Trophoblast cell (in vitro differentiated cells and primary cell): ENCODE results near the gene M1AP.

Experiments
- DNase-seq, 2 donors: peaks; one replicate each; pipeline ENCODE4 v3.0.0-alpha.2; 2016
- H2AFZ ChIP-seq: 2 replicates; pipeline ENCODE4 v1.6.1; 2013; ENCODE audit warnings: low read length, moderate library complexity, mild to moderate bottlenecking; ENCODE audit not compliant: insufficient read depth, poor library complexity
- H2AK5ac ChIP-seq: 2 replicates; pipeline ENCODE4 v1.6.1; 2013; ENCODE audit warnings: mild to moderate bottlenecking, low read length
- H2BK120ac ChIP-seq: 2 replicates; pipeline ENCODE4 v1.6.1; 2013; ENCODE audit warnings: low read length, mild to moderate bottlenecking, moderate library complexity; ENCODE audit not compliant: insufficient read depth, poor library complexity
- H2BK12ac ChIP-seq: 2 replicates; pipeline ENCODE4 v1.6.1; 2013; ENCODE audit warnings: mild to moderate bottlenecking, low read length, moderate library complexity
- H2BK5ac ChIP-seq: 2 replicates; pipeline ENCODE4 v1.6.1; 2013; ENCODE audit warnings: low read length, low read depth, moderate library complexity, mild to moderate bottlenecking; ENCODE audit not compliant: poor library complexity
- H3K14ac ChIP-seq: 2 replicates; pipeline ENCODE4 v1.6.1; 2013; ENCODE audit warnings: mild to moderate bottlenecking, low read length
- H3K18ac ChIP-seq: 2 replicates; pipeline ENCODE4 v1.6.1; 2013; ENCODE audit warnings: mild to moderate bottlenecking, low read length
- H3K23ac ChIP-seq: 2 replicates; pipeline ENCODE4 v1.6.1; 2013; ENCODE audit warnings: low read length
- H3K27ac ChIP-seq: 2 replicates; pipeline ENCODE4 v1.5.1; 2013; ENCODE audit warnings: low read depth, mild to moderate bottlenecking, inconsistent platforms, low read length, moderate library complexity
- H3K27me3 ChIP-seq: 2 replicates; pipeline ENCODE4 v1.6.1; 2013; ENCODE audit warnings: inconsistent platforms, mild to moderate bottlenecking, low read length, moderate library complexity; ENCODE audit not compliant: insufficient read depth
- H3K36me3 ChIP-seq, 2 experiments: 1 replicate in 1 of 2; 2 replicates in 1 of 2; pipeline ENCODE4 v1.6.1; 2013; ENCODE audit warnings: low read length in 2 of 2, mild to moderate bottlenecking in 2 of 2, moderate library complexity in 1 of 2; ENCODE audit not compliant: insufficient read depth in 2 of 2, control insufficient read depth in 1 of 2
- H3K4ac ChIP-seq: 2 replicates; pipeline ENCODE4 v1.6.1; 2013; ENCODE audit warnings: low read depth, mild to moderate bottlenecking, low read length, moderate library complexity
- H3K4me1 ChIP-seq, 2 experiments: 1 replicate in 1 of 2; 2 replicates in 1 of 2; pipeline ENCODE4 v1.6.1; 2013; ENCODE audit warnings: low read length in 2 of 2, mild to moderate bottlenecking in 2 of 2, moderate library complexity in 1 of 2; ENCODE audit not compliant: insufficient read depth in 2 of 2, control insufficient read depth in 1 of 2
- H3K4me2 ChIP-seq: 2 replicates; pipeline ENCODE4 v1.6.1; 2013; ENCODE audit warnings: inconsistent platforms, mild to moderate bottlenecking, low read length, moderate library complexity
- H3K4me3 ChIP-seq: 2 replicates; pipeline ENCODE4 v1.5.1; 2013; ENCODE audit warnings: mild to moderate bottlenecking, low read depth, low read length, inconsistent platforms
- H3K79me1 ChIP-seq: one replicate; pipeline ENCODE4 v1.6.1; 2013; ENCODE audit warnings: low read length
- H3K79me2 ChIP-seq: 2 replicates; pipeline ENCODE4 v1.6.1; 2013; ENCODE audit warnings: low read length, mild to moderate bottlenecking; ENCODE audit not compliant: control insufficient read depth, insufficient read depth, poor library complexity
- H3K9ac ChIP-seq: 2 replicates; pipeline ENCODE4 v1.6.1; 2013; ENCODE audit warnings: mild to moderate bottlenecking, low read length
- H3K9me3 ChIP-seq: 2 replicates; pipeline ENCODE4 v1.6.1; 2013; ENCODE audit warnings: low read depth, mild to moderate bottlenecking, control low read depth, inconsistent platforms, low read length; ENCODE audit not compliant: insufficient read depth
- H4K12ac ChIP-seq: 2 replicates; pipeline ENCODE4 v1.6.1; 2013; ENCODE audit warnings: low read depth, mild to moderate bottlenecking, low read length, moderate library complexity
- H4K8ac ChIP-seq: 2 replicates; pipeline ENCODE4 v1.6.1; 2013; ENCODE audit warnings: low read depth, mild to moderate bottlenecking, low read length, moderate library complexity
- H4K91ac ChIP-seq: one replicate; pipeline ENCODE4 v1.6.1; 2013; ENCODE audit warnings: low read depth, mild to moderate bottlenecking, low read length, moderate library complexity
- WGBS: extraction: QIAGEN DNeasy Blood & Tissue Kit; methylation state at CpG from one replicate; pipeline ENCODE4 v1.1.7; 2013; ENCODE audit warnings: missing lambda C conversion rate; ENCODE audit not compliant: insufficient read length, insufficient coverage; ENCODE audit errors: extremely low coverage; 5-methylcytosine and 5-hydroxymethylcytosine counted together

The M1AP gene

GRCh38 chr2:74548900-74549826 lies 99.0 kb downstream of the M1AP start:
- H2AFZ ChIP-seq: peak overlapping the region; percentile 86
- H3K18ac ChIP-seq: no peak overlapping the region
- H4K12ac ChIP-seq: no peak overlapping the region
- peak in 1 of 2 donors; percentile 70 for DNase-seq
- H3K9me3 ChIP-seq: peaks cover 8% of the 10 kb centered on the region
- WGBS: no CpG with 5 or more reads among the region's 85 CpGs
- H2BK120ac ChIP-seq: peak overlapping the region; percentile 31
- peak overlapping the region; percentile 75 for H3K4me2 ChIP-seq
- H3K4ac ChIP-seq: no peak overlapping the region
- H2BK12ac ChIP-seq: no peak overlapping the region
- peaks cover 2% of the 10 kb centered on the region for H3K79me1 ChIP-seq
- H3K36me3 ChIP-seq: no peaks in the 10 kb centered on the region
- H3K4me1 ChIP-seq: peaks cover 9 to 13% of the 10 kb centered on the region in 2 experiments
- no peak overlapping the region for H3K27ac ChIP-seq
- H3K23ac ChIP-seq: no peak overlapping the region
- no peak overlapping the region for H3K9ac ChIP-seq
- H4K91ac ChIP-seq: peak overlapping the region; percentile 8
- H3K14ac ChIP-seq: no peak overlapping the region
- H2AK5ac ChIP-seq: no peak overlapping the region
- H4K8ac ChIP-seq: peak overlapping the region; percentile 59
- peaks cover 33% of the 10 kb centered on the region for H3K27me3 ChIP-seq
- no peak overlapping the region for H2BK5ac ChIP-seq
- H3K79me2 ChIP-seq: no peaks in the 10 kb centered on the region
- H3K4me3 ChIP-seq: peak overlapping the region; percentile 8

GRCh38 chr2:74548285-74548899 lies 99.7 kb downstream of the M1AP start:
- Histone ChIP-seq H3K9ac (no peak overlapping the region), H3K4ac (no peak overlapping the region), H4K12ac (no peak overlapping the region), H3K79me2 (no peaks in the 10 kb centered on the region), H3K36me3 (no peaks in the 10 kb centered on the region), H2BK5ac (no peak overlapping the region), H3K4me3 (peak overlapping the region; percentile 8), H2AFZ (peak overlapping the region; percentile 86), H3K79me1 (no peaks in the 10 kb centered on the region), H3K9me3 (peaks cover 8% of the 10 kb centered on the region), H2BK12ac (no peak overlapping the region), H3K27me3 (peaks cover 30% of the 10 kb centered on the region), H2BK120ac (peak overlapping the region; percentile 31), H3K23ac (no peak overlapping the region), H3K18ac (no peak overlapping the region), H2AK5ac (no peak overlapping the region), H4K91ac (no peak overlapping the region), H3K14ac (no peak overlapping the region), H3K4me1 (peaks cover 7 to 9% of the 10 kb centered on the region in 2 experiments), H4K8ac (no peak overlapping the region), H3K4me2 (peak overlapping the region; percentile 75), H3K27ac (no peak overlapping the region)
- DNase-seq: no peak
- WGBS: no CpG with 5 or more reads among the region's 26 CpGs

GRCh38 chr2:74546004-74546403 lies 102.1 kb downstream of the M1AP start:
- H2BK12ac ChIP-seq: no peak overlapping the region
- H3K9me3 ChIP-seq: peaks cover 8% of the 10 kb centered on the region
- H4K91ac ChIP-seq: no peak overlapping the region
- no peak overlapping the region for H3K23ac ChIP-seq
- H2BK5ac ChIP-seq: no peak overlapping the region
- WGBS: no CpG with 5 or more reads among the region's 3 CpGs
- no peak overlapping the region for H2AK5ac ChIP-seq
- no peak overlapping the region for H3K9ac ChIP-seq
- no peak overlapping the region for H4K8ac ChIP-seq
- no peak overlapping the region for H3K14ac ChIP-seq
- no peaks in the 10 kb centered on the region for H3K79me2 ChIP-seq
- no peak overlapping the region for H3K4ac ChIP-seq
- no peak overlapping the region for H2AFZ ChIP-seq
- no peak overlapping the region for H3K18ac ChIP-seq
- H3K27me3 ChIP-seq: peaks cover 25% of the 10 kb centered on the region
- H3K4me2 ChIP-seq: no peak overlapping the region
- H2BK120ac ChIP-seq: no peak overlapping the region
- H3K4me3 ChIP-seq: no peak overlapping the region
- H3K36me3 ChIP-seq: no peaks in the 10 kb centered on the region
- no peaks in the 10 kb centered on the region for H3K79me1 ChIP-seq
- DNase-seq: no peak
- no peak overlapping the region for H4K12ac ChIP-seq
- H3K27ac ChIP-seq: no peak overlapping the region
- H3K4me1 ChIP-seq: peaks cover 4 to 7% of the 10 kb centered on the region in 2 experiments

DNA sequence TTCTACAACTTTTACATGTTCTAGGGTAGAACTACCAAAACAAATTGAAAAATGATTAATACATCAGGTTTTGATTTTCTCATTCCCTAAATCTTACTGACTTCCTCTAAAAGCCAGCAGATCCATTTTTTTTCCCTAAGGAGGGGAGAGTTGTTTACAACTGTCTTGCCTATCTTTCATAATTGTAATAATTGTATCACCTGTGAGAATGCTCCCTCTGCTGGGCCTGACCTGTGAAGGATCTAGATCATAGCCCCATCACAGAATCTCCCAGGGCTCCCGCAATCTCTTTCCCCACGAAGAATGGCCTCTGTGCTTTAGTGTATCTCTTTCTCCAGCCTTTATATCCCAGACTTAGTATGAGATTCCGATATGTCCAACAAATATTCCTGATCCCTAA lies 103.5 kb downstream of the M1AP start:
- no CpG with 5 or more reads among the region's 3 CpGs for WGBS
- Histone ChIP-seq H4K12ac (no peak overlapping the region), H3K79me2 (no peaks in the 10 kb centered on the region), H2AK5ac (no peak overlapping the region), H3K36me3 (no peaks in the 10 kb centered on the region), H3K18ac (no peak overlapping the region), H4K91ac (no peak overlapping the region), H3K79me1 (no peaks in the 10 kb centered on the region), H2BK120ac (no peak overlapping the region), H4K8ac (no peak overlapping the region), H3K9me3 (peaks cover 7% of the 10 kb centered on the region), H3K14ac (no peak overlapping the region), H3K4ac (no peak overlapping the region), H3K4me1 (peaks cover 4 to 7% of the 10 kb centered on the region in 2 experiments), H2BK12ac (no peak overlapping the region), H2BK5ac (no peak overlapping the region), H3K4me3 (no peak overlapping the region), H3K9ac (no peak overlapping the region), H2AFZ (no peak overlapping the region), H3K27ac (no peak overlapping the region), H3K23ac (no peak overlapping the region), H3K4me2 (no peak overlapping the region), H3K27me3 (peaks cover 18% of the 10 kb centered on the region)
- DNase-seq: peak in 1 of 2 donors; percentile 39
